Measurements from ENCODE around the gene FKBP2. TPM values are rescaled to one million over a fixed set of nuclear protein-coding genes. Genes with fewer than 3 reads are reported as not detected.

Gene FKBP2
- total RNA-seq, 1 experiment from 2014 or later = 57.2 TPM

DNA sequence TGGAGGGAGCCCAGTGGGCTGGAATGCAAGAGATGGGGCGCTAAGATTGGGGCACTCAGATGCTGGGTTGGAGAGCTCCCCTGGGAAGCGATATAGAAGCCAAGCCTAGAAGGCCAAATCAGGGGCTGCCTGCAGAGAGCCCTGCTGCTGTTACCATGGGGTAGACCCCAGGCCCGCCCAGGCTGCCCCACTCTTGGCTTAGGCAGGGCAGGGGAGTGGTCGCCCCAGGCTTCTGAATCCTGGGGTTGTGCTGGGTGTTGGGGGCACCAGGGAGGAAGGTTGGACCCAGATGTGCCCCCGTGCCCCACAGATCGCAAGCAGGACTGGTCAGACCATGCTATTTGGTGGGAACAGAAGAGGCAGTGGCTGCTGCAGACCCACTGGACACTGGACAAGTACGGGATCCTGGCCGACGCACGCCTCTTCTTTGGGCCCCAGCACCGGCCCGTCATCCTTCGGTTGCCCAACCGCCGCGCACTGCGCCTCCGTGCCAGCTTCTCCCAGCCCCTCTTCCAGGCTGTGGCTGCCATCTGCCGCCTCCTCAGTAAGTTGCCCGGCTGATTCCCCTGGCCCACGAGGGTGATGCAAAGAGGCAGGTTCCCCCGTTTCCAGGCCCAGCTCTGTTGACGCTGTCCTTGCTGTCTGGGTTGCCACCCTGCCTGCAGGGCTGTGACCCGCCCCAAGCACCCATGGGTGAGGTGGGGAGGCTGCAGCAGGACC lies 30.4 kb upstream of the FKBP2 start:
- DNase-seq (ENCODE audit: low spot score) (no peak), ATAC-seq (no peak)
- no peaks in the 10 kb centered on the region for H3K27me3 Mint-ChIP-seq (ENCODE audit: low read depth)
- ChIA-PET POLR2A (no interaction called here), CTCF (interaction anchor here (1.2 to 2.0 kb wide), 4 partner anchors 16 to 94 kb away, joined by 4 to 8 read pairs (median 4); partner anchors contain the start of genes NUDT22 and TRPT1)
- H3K4me1 Mint-ChIP-seq = no peaks in the 10 kb centered on the region
- TF ChIP-seq RORB (CRISPR knock-in tag; IDR thresholded peaks at IDR 0.05) = no peak
- TF ChIP-seq, protein P1, sequence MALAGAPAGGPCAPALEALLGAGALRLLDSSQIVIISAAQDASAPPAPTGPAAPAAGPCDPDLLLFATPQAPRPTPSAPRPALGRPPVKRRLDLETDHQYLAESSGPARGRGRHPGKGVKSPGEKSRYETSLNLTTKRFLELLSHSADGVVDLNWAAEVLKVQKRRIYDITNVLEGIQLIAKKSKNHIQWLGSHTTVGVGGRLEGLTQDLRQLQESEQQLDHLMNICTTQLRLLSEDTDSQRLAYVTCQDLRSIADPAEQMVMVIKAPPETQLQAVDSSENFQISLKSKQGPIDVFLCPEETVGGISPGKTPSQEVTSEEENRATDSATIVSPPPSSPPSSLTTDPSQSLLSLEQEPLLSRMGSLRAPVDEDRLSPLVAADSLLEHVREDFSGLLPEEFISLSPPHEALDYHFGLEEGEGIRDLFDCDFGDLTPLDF (CRISPR knock-in tag; IDR thresholded peaks at IDR 0.05) = no peak
- TF ChIP-seq, protein P2, sequence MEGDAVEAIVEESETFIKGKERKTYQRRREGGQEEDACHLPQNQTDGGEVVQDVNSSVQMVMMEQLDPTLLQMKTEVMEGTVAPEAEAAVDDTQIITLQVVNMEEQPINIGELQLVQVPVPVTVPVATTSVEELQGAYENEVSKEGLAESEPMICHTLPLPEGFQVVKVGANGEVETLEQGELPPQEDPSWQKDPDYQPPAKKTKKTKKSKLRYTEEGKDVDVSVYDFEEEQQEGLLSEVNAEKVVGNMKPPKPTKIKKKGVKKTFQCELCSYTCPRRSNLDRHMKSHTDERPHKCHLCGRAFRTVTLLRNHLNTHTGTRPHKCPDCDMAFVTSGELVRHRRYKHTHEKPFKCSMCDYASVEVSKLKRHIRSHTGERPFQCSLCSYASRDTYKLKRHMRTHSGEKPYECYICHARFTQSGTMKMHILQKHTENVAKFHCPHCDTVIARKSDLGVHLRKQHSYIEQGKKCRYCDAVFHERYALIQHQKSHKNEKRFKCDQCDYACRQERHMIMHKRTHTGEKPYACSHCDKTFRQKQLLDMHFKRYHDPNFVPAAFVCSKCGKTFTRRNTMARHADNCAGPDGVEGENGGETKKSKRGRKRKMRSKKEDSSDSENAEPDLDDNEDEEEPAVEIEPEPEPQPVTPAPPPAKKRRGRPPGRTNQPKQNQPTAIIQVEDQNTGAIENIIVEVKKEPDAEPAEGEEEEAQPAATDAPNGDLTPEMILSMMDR (IDR thresholded peaks at IDR 0.05) = no peak
- TF ChIP-seq JUN (CRISPR knock-in tag; IDR thresholded peaks at IDR 0.05) = no peak
- TF ChIP-seq NFYB (CRISPR knock-in tag; conservative IDR thresholded peaks at IDR 0.05; ENCODE audit: low read depth) = no peak
- TF ChIP-seq CBFB (CRISPR knock-in tag; IDR thresholded peaks at IDR 0.05; ENCODE audit: low read depth) = no peak
- TF ChIP-seq GABPB1 (CRISPR knock-in tag; IDR thresholded peaks at IDR 0.05) = no peak
- TF ChIP-seq, protein P3, sequence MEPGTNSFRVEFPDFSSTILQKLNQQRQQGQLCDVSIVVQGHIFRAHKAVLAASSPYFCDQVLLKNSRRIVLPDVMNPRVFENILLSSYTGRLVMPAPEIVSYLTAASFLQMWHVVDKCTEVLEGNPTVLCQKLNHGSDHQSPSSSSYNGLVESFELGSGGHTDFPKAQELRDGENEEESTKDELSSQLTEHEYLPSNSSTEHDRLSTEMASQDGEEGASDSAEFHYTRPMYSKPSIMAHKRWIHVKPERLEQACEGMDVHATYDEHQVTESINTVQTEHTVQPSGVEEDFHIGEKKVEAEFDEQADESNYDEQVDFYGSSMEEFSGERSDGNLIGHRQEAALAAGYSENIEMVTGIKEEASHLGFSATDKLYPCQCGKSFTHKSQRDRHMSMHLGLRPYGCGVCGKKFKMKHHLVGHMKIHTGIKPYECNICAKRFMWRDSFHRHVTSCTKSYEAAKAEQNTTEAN (CRISPR knock-in tag; IDR thresholded peaks at IDR 0.05) = no peak
- TF ChIP-seq FOXP1 (CRISPR knock-in tag; IDR thresholded peaks at IDR 0.05; ENCODE audit: borderline replicate concordance) = no peak
- H3K4me3 Mint-ChIP-seq = no peak overlapping the region
- H3K9me3 Mint-ChIP-seq = no peaks in the 10 kb centered on the region
- peaks cover 7% of the 10 kb centered on the region for H3K36me3 Mint-ChIP-seq
- no peak overlapping the region for H3K27ac Mint-ChIP-seq

DNA sequence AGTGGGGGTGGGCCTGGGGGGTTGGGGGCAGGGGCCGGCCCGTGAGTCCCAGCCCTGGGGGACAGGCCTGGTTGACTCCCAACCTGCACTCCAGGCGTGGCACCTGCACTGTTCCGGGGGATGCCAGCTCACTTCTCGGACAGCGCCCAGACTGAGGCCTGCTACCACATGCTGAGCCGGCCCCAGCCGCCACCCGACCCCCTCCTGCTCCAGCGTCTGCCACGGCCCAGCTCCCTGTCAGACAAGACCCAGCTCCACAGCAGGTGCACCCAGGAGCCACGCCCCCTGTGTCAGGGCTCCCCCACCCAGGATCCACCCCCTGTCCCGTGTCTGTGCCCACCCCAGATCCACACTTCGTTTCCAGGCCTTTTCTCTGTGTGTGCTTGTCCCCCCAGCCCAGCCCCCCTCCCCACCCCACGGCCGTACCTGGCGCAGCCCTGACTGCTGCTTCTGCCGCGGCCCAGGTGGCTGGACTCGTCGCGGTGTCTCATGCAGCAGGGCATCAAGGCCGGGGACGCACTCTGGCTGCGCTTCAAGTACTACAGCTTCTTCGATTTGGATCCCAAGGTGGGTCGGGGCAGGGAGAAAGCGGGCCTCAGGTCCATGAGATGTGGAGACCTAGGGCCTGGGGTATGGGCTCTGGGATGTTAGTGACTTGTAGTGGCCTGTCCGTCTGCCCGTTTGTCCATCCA lies 29.6 kb upstream of the FKBP2 start:
- POLR2A ChIA-PET = no interaction called here
- H3K9me3 Mint-ChIP-seq = no peaks in the 10 kb centered on the region
- CTCF ChIA-PET = interaction anchor here (1.2 to 2.0 kb wide), 4 partner anchors 15 to 93 kb away, joined by 4 to 8 read pairs (median 4); partner anchors contain the start of genes NUDT22 and TRPT1
- DNase-seq (ENCODE audit: low spot score) (no peak), ATAC-seq (no peak)
- no peaks in the 10 kb centered on the region for H3K27me3 Mint-ChIP-seq (ENCODE audit: low read depth)
- no peaks in the 10 kb centered on the region for H3K4me1 Mint-ChIP-seq
- H3K36me3 Mint-ChIP-seq = peaks cover 7% of the 10 kb centered on the region
- no peak overlapping the region for H3K27ac Mint-ChIP-seq
- no peak overlapping the region for H3K4me3 Mint-ChIP-seq
- TF ChIP-seq SMAD3 (CRISPR knock-in tag; IDR thresholded peaks at IDR 0.05; ENCODE audit: borderline replicate concordance) (no peak), CREB1 (CRISPR knock-in tag; IDR thresholded peaks at IDR 0.05) (no peak), ETV6 (CRISPR knock-in tag; IDR thresholded peaks at IDR 0.05) (no peak), SOX15 (CRISPR knock-in tag; IDR thresholded peaks at IDR 0.05) (no peak), SP1 (CRISPR knock-in tag; conservative IDR thresholded peaks at IDR 0.05) (no peak), ZNF263 (CRISPR knock-in tag; IDR thresholded peaks at IDR 0.05; ENCODE audit: low read depth) (no peak), TP53 (CRISPR knock-in tag; IDR thresholded peaks at IDR 0.05) (no peak), IRF2 (CRISPR knock-in tag; IDR thresholded peaks at IDR 0.05; ENCODE audit: borderline replicate concordance, low read depth) (no peak), ZNF423 (CRISPR knock-in tag; IDR thresholded peaks at IDR 0.05) (no peak), RORB (CRISPR knock-in tag; IDR thresholded peaks at IDR 0.05) (no peak)
- TF ChIP-seq, protein P4, sequence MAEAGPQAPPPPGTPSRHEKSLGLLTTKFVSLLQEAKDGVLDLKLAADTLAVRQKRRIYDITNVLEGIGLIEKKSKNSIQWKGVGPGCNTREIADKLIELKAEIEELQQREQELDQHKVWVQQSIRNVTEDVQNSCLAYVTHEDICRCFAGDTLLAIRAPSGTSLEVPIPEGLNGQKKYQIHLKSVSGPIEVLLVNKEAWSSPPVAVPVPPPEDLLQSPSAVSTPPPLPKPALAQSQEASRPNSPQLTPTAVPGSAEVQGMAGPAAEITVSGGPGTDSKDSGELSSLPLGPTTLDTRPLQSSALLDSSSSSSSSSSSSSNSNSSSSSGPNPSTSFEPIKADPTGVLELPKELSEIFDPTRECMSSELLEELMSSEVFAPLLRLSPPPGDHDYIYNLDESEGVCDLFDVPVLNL (CRISPR knock-in tag; IDR thresholded peaks at IDR 0.05; ENCODE audit: borderline replicate concordance, low read depth) = no peak
- TF ChIP-seq, protein P5, sequence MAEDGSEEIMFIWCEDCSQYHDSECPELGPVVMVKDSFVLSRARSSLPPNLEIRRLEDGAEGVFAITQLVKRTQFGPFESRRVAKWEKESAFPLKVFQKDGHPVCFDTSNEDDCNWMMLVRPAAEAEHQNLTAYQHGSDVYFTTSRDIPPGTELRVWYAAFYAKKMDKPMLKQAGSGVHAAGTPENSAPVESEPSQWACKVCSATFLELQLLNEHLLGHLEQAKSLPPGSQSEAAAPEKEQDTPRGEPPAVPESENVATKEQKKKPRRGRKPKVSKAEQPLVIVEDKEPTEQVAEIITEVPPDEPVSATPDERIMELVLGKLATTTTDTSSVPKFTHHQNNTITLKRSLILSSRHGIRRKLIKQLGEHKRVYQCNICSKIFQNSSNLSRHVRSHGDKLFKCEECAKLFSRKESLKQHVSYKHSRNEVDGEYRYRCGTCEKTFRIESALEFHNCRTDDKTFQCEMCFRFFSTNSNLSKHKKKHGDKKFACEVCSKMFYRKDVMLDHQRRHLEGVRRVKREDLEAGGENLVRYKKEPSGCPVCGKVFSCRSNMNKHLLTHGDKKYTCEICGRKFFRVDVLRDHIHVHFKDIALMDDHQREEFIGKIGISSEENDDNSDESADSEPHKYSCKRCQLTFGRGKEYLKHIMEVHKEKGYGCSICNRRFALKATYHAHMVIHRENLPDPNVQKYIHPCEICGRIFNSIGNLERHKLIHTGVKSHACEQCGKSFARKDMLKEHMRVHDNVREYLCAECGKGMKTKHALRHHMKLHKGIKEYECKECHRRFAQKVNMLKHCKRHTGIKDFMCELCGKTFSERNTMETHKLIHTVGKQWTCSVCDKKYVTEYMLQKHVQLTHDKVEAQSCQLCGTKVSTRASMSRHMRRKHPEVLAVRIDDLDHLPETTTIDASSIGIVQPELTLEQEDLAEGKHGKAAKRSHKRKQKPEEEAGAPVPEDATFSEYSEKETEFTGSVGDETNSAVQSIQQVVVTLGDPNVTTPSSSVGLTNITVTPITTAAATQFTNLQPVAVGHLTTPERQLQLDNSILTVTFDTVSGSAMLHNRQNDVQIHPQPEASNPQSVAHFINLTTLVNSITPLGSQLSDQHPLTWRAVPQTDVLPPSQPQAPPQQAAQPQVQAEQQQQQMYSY (CRISPR knock-in tag; IDR thresholded peaks at IDR 0.05) = no peak
- TF ChIP-seq, protein P6, sequence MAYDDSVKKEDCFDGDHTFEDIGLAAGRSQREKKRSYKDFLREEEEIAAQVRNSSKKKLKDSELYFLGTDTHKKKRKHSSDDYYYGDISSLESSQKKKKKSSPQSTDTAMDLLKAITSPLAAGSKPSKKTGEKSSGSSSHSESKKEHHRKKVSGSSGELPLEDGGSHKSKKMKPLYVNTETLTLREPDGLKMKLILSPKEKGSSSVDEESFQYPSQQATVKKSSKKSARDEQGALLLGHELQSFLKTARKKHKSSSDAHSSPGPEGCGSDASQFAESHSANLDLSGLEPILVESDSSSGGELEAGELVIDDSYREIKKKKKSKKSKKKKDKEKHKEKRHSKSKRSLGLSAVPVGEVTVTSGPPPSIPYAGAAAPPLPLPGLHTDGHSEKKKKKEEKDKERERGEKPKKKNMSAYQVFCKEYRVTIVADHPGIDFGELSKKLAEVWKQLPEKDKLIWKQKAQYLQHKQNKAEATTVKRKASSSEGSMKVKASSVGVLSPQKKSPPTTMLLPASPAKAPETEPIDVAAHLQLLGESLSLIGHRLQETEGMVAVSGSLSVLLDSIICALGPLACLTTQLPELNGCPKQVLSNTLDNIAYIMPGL (CRISPR knock-in tag; IDR thresholded peaks at IDR 0.05) = no peak

Data from WTC11 (cell line).